HCT116 (cell line): ENCODE measurements around the gene CBX1.

Source experiments
- EZH2 ChIP-seq: fragments of 200-600 bp; sonication (generic); IDR thresholded peaks from 2 replicates; pipeline ENCODE4 v1.6.1; 2017; ENCODE audit warnings: antibody characterized with exemption, mixed run types
- EZH2phosphoT487 ChIP-seq: fragments of 200-600 bp; IDR thresholded peaks from 2 replicates; pipeline ENCODE4 v1.6.1; 2018; ENCODE audit warnings: antibody characterized with exemption, borderline replicate concordance
- JUND ChIP-seq: IDR thresholded peaks from 2 replicates; pipeline ENCODE4 v1.6.1; 2012
- POLR2A ChIP-seq: IDR thresholded peaks from 2 replicates; pipeline ENCODE4 v1.7.0; 2011; ENCODE audit warnings: borderline replicate concordance; ENCODE audit not compliant: insufficient read depth, insufficient read length; ENCODE audit errors: extremely low read depth
- RAD21 ChIP-seq: IDR thresholded peaks from 2 replicates; pipeline ENCODE4 v1.6.1; 2012; ENCODE audit warnings: low read depth, mild to moderate bottlenecking
- SRF ChIP-seq: IDR thresholded peaks from 2 replicates; pipeline ENCODE4 v1.6.1; 2012; ENCODE audit warnings: low read depth
- TF ChIP-seq, protein P1 (sequence below), 3 experiments: fragments of 200-600 bp in 1 of 3; sonication (generic) in 1 of 3; IDR thresholded peaks in 2 of 3; conservative IDR thresholded peaks in 1 of 3; 2 replicates each; pipeline ENCODE4 v1.5.1; 2012 to 2017; ENCODE audit warnings: low read depth in 2 of 3, low read length in 2 of 3, antibody characterized with exemption in 1 of 3, borderline replicate concordance in 1 of 3, control low read depth in 1 of 3, mild to moderate bottlenecking in 1 of 3, mixed read lengths in 1 of 3, mixed run types in 1 of 3, moderate library complexity in 1 of 3; ENCODE audit not compliant: insufficient read depth in 1 of 3

DNA sequence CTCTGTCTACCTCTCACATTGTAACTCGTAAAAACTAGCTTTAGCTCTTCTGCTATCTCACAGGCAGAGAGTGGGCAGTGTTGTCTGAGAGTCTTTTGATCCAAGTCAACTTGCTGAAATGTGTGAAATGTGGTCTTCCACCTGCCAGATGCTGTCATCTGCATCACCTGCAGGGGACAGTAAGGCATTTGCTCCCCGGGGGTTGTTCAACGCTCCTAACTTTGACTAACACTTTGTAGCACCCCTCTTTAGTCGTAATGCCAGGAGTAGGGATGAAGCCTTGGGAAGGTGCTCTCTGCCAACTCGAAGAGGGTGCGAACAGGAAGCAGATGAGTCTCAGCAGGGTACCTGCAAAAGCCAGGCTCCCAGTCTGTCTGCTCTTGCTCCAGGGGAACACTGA is 42.4 kb upstream of the CBX1 start:
- TF ChIP-seq, protein P1, sequence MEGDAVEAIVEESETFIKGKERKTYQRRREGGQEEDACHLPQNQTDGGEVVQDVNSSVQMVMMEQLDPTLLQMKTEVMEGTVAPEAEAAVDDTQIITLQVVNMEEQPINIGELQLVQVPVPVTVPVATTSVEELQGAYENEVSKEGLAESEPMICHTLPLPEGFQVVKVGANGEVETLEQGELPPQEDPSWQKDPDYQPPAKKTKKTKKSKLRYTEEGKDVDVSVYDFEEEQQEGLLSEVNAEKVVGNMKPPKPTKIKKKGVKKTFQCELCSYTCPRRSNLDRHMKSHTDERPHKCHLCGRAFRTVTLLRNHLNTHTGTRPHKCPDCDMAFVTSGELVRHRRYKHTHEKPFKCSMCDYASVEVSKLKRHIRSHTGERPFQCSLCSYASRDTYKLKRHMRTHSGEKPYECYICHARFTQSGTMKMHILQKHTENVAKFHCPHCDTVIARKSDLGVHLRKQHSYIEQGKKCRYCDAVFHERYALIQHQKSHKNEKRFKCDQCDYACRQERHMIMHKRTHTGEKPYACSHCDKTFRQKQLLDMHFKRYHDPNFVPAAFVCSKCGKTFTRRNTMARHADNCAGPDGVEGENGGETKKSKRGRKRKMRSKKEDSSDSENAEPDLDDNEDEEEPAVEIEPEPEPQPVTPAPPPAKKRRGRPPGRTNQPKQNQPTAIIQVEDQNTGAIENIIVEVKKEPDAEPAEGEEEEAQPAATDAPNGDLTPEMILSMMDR (IDR thresholded peaks at IDR 0.05 in 2 of 3, conservative IDR thresholded peaks at IDR 0.05 in 1 of 3; ENCODE audit: borderline replicate concordance in 1 of 3, insufficient read depth in 1 of 3, low read depth in 2 of 3, low read length in 2 of 3) = no peak
- no peak for TF ChIP-seq POLR2A
- no peak for TF ChIP-seq RAD21
- no peak for TF ChIP-seq EZH2
- no peak for TF ChIP-seq JUND
- TF ChIP-seq SRF = no peak
- TF ChIP-seq EZH2phosphoT487 = no peak
